ENCODE results near the gene RTL1.

DNA sequence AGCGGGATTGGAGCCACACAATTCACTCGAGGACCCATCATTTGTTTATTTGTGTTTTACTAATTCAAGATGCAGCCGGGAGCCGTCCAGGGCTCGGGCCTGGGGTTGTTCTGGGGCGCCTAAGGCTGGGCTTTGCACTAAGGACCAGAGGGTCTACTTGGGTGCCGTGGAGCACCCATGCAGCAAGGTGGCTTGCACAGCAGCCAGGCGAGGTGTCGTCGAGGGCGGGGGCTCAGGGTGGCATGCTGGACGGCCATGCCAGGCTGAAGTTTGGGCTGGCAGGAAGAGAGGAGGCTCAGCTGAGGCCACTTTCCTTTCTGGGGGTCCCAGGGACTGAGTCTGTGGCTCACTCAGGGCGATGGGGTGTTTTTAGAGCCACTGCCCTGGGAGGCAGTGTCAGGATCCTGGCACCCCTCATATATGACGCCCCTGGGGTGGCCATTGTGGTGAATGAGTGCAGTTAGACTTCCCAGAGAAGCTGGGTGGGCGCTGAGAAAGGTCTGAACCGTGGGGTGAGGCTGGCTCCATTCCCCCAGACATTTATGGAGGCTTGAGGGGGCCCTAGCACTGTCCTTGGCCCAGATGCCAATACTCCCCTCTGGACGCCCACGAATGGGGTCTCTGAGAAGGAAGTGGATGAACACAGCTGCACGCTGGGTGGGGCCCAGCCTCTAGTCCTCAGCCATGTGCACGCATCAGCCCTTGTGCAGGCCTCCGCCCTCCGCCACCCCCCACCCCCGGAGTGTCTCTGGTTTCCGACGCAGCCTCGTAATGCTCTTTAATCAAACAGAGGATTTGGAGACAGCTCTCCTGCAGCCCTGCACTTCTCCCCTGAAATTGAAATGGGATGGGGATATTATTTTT, 66.3 kb downstream of the RTL1 start:
- no peak for TF ChIP-seq POLR2AphosphoS5 (IDR thresholded peaks at IDR 0.05)
- no peak for TF ChIP-seq CTCF (IDR thresholded peaks at IDR 0.05)
- no peak for TF ChIP-seq POLR2A (IDR thresholded peaks at IDR 0.05)
